ENCODE results near the gene EBF3.

The EBF3 gene

DNA sequence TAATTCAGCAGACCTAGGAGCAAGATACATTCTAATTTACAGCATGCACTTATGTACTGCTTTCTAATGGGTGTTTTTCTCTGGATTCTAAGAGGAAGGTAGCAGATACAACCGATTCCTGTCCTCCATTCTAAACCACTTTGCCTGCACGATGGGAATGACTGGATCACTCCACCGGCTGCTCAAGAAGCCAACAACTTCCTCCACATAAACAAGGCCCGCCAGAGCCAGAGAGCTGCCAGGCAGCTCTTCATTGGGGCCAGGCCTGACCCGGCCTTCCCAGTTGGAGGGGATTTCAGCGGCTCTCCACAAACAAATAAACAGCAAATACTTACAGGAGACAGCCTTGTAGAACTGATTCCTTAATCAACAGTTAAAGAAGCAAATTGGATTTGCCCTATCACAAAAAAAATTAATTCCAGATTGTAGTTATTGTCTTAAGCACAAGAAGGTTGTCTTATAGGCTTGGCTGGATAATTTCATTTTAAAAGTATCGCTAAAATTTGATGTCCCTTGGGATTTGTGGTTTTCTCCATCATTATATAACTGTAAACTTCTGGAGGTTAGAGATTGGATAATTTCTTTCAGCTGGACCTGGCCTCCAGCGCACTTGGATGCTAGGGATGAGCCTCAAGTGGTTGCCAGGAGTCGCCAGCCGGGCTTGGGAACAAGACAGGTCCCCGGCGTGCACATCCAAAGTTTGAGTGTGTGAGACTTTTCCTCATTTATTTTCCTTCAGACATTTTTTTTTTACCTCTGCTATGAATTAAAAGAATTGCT lies 20.9 kb downstream of the EBF3 start:
- DNase-seq = no peak

DNA sequence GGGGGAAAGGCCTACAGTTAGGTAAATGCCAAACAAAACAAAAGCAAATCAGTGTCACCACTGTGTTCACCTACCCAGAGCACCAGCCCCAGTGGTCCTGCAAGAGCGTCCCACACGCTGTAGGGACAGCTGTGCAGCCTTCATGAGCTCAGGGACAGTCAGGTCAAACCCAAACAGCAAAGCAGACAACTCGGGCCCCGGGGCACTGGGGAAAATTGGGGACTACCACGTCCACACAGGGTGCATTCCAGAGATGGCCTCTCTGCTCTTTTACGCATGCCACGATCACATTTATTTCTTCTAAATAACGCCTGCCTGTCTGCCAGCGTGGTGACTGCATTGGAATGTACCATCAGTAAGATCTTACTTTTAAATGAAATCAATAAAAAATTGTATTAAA lies 21.7 kb downstream of the EBF3 start:
- no peak for DNase-seq

DNA sequence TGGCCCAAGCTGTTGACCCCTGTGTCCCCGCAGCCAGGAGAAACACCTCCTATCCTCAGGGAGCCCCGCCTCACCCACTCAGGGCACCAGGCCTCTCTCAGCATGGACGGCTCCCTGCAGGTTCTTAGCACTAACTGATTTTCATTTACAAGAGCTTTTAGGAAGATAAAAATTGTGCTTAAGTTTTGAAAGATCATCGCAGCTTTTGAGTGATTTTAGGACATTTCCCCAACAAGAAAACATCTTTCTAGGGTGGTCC lies 22.1 kb downstream of the EBF3 start:
- DNase-seq = no peak

DNA sequence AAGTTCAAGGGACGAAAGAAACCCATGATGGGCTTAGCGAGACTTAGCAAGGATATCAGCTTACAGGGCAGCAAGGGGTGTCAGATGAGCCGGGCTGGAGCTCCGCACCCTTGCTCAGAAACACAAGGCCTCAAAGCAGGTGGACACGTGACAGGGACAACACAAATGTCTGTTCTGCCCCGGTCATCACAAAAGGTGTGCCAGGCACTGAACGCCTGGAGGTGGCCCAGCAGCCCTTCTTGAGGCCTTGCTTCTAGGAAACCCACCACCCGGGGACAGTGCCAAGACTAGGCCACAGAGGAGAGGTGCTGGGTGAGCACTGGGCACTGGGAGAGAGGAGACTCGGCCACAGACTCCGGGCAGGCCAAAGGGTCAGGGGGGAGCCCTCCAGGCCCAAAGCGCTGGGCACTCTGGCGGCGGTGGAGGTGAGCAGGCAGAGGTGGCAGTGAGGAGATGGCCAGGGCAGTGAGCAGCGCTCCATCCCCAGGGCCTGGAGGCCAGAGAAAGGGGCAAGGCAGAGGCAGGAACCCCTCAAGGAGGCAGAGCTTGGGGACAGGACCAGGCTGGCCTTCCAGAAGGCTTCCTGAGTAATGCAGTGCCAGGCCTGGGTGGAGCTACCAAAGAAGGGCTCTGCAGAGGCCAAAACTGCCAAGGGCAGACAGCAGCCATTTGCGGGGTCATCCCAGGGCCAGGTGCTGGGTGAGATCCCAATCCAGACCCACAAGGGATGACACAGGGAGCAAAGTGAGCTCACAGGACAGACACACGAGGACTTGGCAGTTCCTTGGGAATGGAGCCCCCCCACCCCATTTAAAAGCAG lies 22.7 kb downstream of the EBF3 start:
- no peak for DNase-seq

DNA sequence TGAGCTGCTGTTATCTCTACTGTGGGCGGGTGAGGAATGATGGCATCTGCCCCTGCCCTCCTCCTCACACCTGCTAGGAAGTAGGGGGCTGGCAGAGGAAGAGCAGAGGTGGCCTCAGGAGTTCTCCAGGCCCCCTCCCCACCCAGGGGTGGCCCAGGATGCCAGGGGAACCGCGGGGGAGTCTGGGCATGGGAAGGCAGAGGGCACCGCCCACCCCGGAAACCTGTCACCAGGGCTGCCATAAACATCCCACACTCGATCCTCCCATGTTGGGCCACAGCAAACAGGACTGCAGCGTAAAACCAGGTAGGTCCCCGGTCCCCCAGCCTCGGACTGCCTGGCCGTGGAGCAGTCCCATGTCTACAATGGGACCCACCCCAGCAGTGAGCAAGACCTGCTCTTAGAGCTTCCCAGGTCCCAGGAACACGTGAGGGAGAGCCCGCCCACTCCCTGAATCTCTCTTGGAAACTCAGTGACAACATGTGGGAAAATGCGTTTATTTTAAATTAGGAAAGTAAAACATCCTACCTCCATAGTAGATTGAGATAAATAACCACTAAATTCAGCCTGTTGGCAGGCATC lies 23.4 kb downstream of the EBF3 start:
- no peak for DNase-seq

DNA sequence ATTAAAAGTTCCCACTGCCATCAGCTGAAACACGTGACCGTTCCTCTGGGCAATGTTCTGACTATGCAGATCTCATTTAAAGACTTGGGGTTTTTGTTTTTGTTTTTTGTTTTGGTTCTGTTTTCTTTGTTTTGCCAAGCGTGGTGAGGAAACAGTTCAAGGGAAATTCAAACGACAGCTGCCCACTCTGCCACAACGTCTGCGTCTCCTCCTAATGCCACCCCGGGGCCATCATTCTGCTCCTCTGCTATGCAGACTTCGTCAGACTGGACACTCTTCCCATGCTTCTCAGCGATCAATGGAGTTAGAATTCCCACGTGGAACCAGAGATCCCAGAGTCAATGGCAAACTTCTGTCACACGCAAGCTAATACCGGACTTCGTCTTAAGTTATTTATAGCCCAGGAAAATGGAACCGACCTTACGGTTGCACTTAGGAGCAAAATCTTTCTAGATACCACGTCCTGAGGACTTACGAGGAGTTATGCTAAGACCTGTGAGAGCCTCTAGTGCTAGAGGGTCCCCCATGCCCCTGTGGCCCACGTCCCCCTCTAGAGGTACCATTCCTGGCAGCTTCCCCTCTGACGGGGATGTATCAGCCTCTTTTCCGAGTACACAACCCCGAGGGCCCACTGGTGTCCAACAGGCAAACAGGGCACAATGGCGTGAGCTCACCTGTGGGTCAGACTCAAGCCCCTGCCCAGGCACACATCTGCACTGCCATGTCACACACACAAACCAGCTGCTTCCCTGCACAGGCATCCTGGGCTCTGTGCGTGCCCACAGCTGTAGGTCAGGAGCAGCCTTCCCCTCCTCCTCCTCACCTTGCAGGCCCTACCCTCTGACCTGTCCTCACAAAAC lies 24.4 kb downstream of the EBF3 start:
- no peak for DNase-seq

DNA sequence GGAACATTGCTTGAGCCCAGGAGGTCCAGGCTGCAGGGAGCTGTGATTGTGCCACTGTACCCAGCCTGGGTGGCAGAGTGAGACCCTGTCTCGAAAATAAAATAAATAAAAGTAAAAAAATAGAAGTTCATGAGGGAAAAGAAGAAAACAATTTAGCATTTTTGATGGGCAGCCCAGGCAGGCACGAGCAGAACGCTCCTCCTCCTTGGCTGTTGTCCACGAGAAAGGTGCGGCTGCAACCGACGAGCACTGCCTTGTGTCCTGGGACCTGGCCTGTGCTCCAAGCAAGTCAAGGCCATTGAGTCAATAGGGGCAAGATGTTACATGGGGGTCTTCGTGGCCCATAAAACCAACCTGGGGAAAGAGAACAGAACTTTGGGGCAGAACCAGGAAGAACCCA lies 25.6 kb downstream of the EBF3 start:
- DNase-seq = no peak

DNA sequence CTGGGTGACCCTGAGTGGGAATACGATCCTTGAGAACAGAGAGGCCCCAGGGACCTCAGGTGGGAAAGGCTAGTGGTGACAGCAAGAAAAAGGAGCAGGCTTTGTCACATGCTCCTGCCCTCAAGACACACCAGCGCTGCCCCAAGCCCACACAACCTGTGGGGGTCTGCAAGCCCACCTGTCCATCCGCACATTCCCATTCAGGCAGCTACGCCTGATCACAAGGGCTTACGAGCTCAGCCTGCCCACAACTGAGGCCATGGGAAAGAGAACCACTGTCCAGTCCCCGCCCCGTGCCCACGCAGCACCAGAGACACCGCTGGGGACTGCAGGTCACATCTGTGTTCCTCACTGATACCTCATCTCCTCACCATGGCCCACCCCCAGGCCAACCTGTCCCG lies 26.7 kb downstream of the EBF3 start:
- no peak for DNase-seq

DNA sequence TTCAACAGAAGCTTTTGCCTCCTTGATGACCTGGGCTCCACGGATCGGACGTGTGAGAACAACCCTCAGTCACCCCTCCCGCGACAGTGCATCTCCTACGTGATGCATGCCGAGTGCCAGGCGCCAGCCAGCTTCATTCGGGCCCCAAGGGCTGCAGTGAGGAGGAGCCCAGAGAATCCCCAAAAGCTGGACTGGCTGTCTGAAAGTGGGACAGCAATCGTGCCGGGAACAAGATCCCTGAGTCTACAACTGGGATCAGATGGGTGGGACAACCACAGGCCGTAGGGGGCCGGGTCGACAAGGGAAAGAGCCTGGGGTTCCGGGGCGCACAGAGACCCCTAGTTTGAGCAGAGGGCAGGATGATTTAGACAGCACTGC lies 27.2 kb downstream of the EBF3 start:
- DNase-seq = no peak

DNA sequence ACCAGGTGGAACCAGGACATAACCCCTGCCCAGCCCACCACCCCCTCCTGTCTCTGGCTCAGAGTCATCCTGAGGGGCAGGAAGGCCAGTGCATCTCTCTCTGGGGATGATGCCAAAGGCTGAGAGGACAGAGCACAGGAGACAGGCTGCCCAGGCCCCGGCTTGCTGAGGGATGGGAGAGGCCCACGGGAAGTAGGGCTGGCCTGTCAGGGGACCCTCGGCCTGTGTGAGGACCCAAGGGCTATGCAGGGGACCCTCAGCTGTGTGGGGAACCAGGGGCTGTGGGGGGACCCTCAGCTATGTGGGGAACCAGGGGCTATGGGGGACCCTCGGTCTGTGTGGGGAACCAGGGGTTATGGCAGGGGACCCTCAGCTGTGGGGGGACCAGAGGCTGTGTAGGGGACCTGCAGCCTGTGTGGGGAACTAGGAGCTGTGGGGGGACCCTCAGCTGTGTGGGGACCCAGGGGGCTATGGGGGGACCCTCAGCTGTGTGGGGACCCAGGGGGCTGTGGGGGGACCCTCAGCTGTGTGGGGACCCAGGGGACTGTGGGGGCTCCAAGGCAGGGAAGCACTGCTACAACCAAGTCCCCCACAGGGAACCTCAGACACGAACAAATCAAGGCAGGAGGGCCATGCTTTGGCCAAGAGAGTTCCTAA lies 27.7 kb downstream of the EBF3 start:
- no peak for DNase-seq

DNA sequence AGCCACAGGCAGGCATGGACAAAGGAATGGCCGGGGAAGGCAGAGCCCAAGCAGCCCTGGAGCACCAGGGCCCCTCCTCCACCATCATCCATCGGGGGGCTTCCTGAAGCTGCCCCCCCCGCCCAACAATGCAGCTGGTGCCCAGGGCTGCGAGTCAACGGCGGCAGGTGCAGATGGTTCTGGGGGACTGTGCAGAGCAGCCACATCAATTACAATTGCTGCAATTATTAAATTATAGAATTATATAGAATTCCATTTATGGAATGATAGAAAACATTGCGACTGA lies 28.3 kb downstream of the EBF3 start:
- DNase-seq = no peak

DNA sequence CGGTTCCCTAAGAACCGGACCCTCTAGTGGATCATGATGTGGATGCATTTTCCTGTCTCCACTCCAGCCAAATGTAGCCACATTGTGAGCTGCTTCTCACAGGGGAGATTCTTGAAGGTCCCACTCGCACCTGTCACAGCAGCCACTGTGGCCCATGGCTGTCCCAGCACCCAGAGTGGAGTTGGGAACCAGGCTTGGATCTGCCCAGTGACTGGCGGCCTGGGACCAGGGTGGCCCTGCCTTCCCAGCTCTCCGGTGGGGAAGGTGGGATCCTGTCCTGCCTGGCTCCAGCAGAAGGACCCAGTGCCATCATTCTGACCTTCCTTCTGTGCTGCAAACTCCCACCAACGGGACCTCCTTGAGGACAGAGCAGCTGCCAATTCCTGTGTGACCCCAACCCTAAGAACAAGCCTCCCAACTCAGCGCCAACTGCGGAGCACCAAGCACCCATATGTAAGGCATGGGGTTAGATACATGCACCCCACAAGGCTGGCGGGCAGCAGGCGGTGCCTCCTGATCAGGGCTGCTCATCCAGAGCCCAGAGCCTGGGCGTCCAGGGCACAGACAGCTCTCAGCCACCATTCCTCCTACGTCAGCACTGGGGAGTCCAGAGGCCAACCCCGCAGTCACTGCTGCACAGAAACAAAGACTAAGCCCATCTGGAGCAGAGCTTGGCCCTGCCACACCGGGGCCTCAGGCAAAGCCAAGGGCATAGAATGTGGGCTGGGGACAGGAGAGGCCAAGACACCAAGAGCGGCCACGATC lies 28.8 kb downstream of the EBF3 start:
- DNase-seq = no peak

DNA sequence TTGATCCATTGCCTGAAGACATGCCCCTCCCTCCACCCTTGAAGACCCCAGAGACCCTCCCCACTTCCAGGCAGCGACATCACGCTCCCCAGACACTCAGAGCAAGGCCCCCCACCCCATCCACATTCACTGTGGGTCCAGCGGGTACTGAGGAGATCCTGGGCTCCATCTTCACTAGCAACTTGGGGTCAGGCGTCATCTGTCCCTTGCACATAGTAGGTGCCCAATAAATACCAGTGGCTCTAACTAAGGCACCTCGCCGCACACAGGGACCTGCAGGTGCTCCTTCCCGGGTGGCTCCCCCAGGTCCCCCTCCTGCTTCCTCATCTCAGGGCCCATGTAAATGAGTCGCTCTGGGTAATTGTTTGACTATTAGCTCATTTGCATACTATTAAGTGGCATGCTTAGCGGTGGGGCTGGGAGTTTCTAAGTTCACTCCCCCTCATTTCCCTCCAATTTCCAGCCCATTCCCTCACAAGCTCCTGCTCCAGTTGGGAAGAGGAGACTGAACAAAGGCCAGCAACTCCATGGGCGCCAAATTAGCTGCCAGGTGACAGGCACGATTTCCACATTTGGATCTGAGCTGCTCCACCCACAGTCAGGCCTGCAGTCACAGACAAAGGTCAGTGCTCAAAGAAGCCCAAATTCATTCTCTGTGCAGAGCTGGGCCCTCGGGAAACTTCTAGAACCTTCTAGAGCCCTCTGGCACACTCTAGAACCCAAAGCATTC lies 29.7 kb downstream of the EBF3 start:
- DNase-seq = no peak

DNA sequence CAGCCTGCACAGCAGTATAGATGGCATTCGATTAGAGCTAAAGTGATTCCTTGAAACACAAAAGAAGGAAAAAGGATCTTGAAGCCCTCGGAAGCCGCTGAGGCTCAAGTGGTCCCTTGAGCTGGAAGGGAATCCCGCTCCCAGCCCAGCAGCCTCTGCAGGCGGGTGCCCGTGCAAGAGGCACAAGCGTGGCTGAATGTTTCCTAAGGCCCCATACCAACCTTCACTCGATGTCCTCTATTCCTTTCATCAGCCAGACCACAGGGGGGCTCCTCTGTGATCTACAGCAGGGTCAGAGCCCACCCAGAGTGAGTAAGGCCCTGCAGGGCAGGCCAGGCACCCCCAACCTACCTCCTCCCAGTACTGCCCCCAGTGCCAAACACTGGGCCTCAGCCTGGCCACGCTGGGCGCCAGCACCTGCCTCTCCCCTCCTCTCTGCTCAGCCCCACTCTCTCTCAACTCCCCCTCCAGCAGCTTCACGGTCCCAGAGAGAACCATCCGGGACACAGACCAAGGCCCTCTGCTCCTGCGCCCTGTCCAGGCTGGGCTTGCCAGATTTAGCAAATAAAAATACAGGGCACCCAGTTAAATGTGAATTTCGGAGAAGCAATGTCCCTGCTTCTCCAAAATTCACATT lies 30.5 kb downstream of the EBF3 start:
- DNase-seq = no peak

DNA sequence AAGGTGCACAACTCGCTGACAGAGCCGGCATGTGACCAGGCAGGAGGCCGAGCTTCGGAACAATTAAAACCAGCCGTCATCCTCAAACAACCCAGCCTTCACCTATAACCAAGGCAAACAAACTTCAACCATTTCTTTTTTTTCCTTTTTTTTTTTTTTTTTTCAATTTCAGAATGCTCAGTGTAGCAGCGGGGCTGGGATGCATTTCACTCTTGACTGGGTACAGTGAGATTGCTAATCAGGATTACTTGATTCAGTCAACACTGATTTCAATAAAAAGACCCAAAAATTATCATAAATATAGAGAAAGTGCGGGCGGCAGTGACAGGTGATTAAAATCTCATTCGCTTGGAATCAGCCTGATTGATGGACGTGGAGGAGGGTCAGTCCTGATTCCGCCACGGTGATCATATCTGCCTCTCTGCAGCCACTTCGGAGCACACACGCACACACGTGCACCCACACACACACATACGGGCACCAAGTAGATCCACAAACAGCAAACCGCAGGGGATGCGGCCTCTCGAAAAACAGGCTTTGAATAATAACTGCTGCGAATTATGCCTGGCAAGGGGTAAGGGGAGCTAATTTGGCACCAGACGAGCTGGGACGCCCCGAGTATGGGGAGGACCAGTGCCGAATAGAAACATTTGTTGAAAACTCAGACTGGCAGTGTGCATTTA lies 31.2 kb downstream of the EBF3 start:
- no peak for DNase-seq

DNA sequence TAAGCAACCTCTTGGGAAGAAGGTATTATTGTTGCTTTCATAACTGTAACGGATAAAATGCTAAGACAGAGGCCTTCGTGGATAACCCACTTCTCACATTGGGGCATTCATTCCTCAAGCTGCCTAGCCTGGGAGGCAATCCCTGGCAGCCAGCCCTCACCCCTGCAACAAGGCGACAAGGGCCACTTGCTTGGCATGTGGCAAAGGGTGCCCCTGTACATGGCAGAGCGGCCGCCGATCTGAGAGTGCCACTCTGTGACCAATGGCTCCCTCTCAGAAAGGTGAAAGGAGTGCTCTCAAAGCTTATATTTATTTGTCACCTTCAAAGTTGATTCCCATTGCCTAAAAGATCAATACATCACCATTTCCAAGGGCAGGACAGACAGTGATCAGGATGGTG lies 31.9 kb downstream of the EBF3 start:
- DNase-seq = no peak

DNA sequence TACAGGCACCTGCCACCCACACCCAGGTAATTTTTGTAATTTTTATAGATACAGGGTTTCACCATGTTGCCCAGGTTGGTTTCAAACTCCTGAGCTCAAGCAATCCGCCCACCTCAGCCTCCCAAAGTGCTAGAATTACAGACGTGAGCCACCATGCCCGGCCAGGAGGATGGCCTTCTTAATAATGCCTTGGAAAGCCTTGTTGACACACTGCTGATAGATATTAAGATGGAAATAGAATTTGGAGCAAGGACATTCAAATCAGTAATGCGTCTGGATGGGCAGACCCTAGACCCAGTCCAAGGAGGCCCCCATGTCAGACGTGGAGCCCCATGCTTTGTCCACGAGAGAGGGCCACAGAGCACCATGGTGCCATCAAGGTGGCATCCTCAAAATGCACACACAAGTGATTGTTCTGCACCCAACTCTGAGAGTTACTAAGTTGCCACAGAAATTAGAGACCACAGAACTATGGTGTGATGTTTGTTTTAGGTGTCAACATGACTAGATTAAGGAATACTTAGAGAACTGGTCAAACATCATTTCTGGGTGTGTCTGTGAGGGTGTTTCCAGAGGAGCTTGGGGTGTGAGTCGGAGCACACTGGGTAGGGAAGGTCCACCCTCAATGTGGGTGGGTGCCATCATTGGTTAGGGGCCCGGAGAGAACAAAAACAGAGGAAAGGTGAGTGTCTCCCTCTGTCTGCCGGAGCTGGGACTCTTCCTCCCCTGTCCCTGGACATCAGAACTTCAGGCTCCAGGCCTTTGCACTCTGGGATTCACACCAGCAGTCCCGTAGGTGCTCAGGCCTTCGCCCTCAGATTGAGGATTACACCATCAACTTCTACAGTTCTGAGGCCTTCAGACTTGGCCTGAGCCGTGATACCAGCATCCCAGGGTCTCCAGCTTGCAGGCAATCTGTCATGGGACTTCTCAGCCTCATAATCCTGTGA lies 34.5 kb downstream of the EBF3 start:
- DNase-seq = no peak

DNA sequence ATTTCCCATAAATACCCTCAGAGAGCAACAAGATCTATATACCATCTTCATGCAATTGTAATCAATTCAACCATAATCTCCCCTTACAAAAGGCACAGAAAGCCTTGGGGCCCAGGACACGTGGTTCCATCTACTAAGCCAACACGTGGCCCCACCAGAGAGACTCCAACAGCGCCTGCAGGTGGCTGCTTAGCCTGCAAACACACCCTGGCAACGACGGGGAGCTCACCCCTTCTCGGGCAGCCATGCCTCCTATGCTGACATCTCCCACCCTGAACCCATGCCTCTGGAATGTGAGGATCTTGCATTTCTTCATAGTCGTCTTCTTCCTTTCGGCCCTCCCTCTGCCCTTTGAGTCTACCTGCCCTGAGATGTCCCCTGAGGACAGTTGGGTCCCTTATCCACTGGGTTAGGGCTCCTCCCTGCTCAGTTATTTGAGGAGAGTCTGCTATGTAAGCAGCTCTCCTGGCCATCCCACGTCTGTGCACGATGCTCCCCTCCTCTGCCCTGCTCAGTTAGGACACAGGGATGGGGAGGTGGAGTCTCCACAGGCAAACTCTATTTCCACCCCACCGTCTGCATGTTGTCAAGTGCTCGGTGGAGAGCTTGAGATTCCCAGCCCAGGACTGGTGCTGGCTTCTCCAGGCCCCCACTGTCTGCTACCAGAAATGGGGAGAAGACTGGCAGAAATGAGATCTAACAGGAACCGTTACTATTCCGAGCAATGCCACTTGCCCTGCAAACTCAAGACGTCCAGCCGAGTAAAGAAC lies 36.5 kb downstream of the EBF3 start:
- no peak for DNase-seq
